HG02938 (cell line): ENCODE data around the gene GOLGA8R.
"Not testable (repeated sequence)": the region's sequence is repeated elsewhere in the genome, so short reads cannot be mapped to it uniquely, and the experiment has no call there.

ENCODE experiments used
- ATAC-seq: cut with Tn5 transposase; IDR thresholded peaks from one replicate; pipeline ENCODE4 v1.9.1; 2021; ENCODE audit warnings: mild to moderate bottlenecking, moderate library complexity; ENCODE audit not compliant: unreplicated experiment

The GOLGA8R gene

GRCh38 chr15:30414160-30414559 lies at the start of gene GOLGA8R:
Gene GOLGA8R, minus strand, starts transcription at chr15:30414260. Its CDS starts 98 bp downstream, at chr15:30414162.
- not testable (repeated sequence) for ATAC-seq

- ATAC-seq: not testable (repeated sequence)
Observed at GRCh38 chr15:30463849-30464248, 49.8 kb upstream of the GOLGA8R start.

GRCh38 chr15:30462176-30462575 lies 48.1 kb upstream of the GOLGA8R start:
- not testable (repeated sequence) for ATAC-seq

GRCh38 chr15:30452702-30453101 lies 38.6 kb upstream of the GOLGA8R start:
- ATAC-seq: not testable (repeated sequence)

- ATAC-seq: not testable (repeated sequence)
Observed at GRCh38 chr15:30438348-30438747, 24.3 kb upstream of the GOLGA8R start.

- ATAC-seq: not testable (repeated sequence)
Observed at GRCh38 chr15:30435878-30436277, 21.8 kb upstream of the GOLGA8R start.

GRCh38 chr15:30420723-30421122 lies 6.7 kb upstream of the GOLGA8R start:
- not testable (repeated sequence) for ATAC-seq

GRCh38 chr15:30407636-30408035 lies 6.4 kb downstream of the GOLGA8R start:
- ATAC-seq: not testable (repeated sequence)

- ATAC-seq: not testable (repeated sequence)
Observed at GRCh38 chr15:30398988-30399387, 15.1 kb downstream of the GOLGA8R start.

- ATAC-seq: not testable (repeated sequence)
Observed at GRCh38 chr15:30393664-30393991, 20.4 kb downstream of the GOLGA8R start.

- not testable (repeated sequence) for ATAC-seq
Observed at GRCh38 chr15:30392766-30393663, 21.0 kb downstream of the GOLGA8R start, which contains the start of gene CHRFAM7A. Gene CHRFAM7A, minus strand, starts transcription at chr15:30393540. Its CDS starts 10,189 bp downstream, at chr15:30383351.

GRCh38 chr15:30386318-30386887 lies 27.7 kb downstream of the GOLGA8R start:
- not testable (repeated sequence) for ATAC-seq

- not testable (repeated sequence) for ATAC-seq
Observed at GRCh38 chr15:30377082-30377413, 37.0 kb downstream of the GOLGA8R start.

GRCh38 chr15:30376375-30377081 lies 37.5 kb downstream of the GOLGA8R start:
- not testable (repeated sequence) for ATAC-seq

GRCh38 chr15:30375872-30376271 lies 38.2 kb downstream of the GOLGA8R start:
- not testable (repeated sequence) for ATAC-seq

- ATAC-seq: not testable (repeated sequence)
Observed at GRCh38 chr15:30374862-30375261, 39.2 kb downstream of the GOLGA8R start.

- not testable (repeated sequence) for ATAC-seq
Observed at GRCh38 chr15:30368271-30368670, 45.8 kb downstream of the GOLGA8R start.

GRCh38 chr15:30367246-30367645 lies 46.8 kb downstream of the GOLGA8R start:
- not testable (repeated sequence) for ATAC-seq

- not testable (repeated sequence) for ATAC-seq
Observed at GRCh38 chr15:30361404-30361803, 52.7 kb downstream of the GOLGA8R start.

- not testable (repeated sequence) for ATAC-seq
Observed at GRCh38 chr15:30360990-30361389, 53.1 kb downstream of the GOLGA8R start.

- ATAC-seq: not testable (repeated sequence)
Observed at GRCh38 chr15:30355043-30355442, 59.0 kb downstream of the GOLGA8R start.
